Type B pancreatic cell (in vitro differentiated cells): ENCODE measurements around the gene SLTM. TPM values are rescaled to one million over a fixed set of nuclear protein-coding genes. Genes with fewer than 3 reads are reported as not detected.
"Not testable (repeated sequence)": the region's sequence is repeated elsewhere in the genome, so short reads cannot be mapped to it uniquely, and the experiment has no call there.

Experiments
- DNase-seq: peaks from one replicate; pipeline ENCODE4 v3.0.0; 2021; ENCODE audit warnings: mixed read lengths; ENCODE audit not compliant: unreplicated experiment; ENCODE audit errors: extremely low spot score
- H3K27ac Mint-ChIP-seq: 2 replicates; pipeline ENCODE4 v1.8.0; 2021; ENCODE audit warnings: mild to moderate bottlenecking, mixed read lengths
- H3K27me3 Mint-ChIP-seq: 2 replicates; pipeline ENCODE4 v1.8.0; 2021; ENCODE audit warnings: mixed read lengths
- H3K36me3 Mint-ChIP-seq: 2 replicates; pipeline ENCODE4 v1.8.0; 2021; ENCODE audit warnings: mixed read lengths
- H3K4me1 Mint-ChIP-seq: one replicate; pipeline ENCODE4 v1.8.0; 2021; ENCODE audit warnings: mixed read lengths; ENCODE audit not compliant: unreplicated experiment
- H3K4me3 Mint-ChIP-seq: 2 replicates; pipeline ENCODE4 v1.8.0; 2021; ENCODE audit warnings: mild to moderate bottlenecking, mixed read lengths
- H3K9me3 Mint-ChIP-seq: 2 replicates; pipeline ENCODE4 v1.8.0; 2021; ENCODE audit warnings: mixed read lengths
- CTCF ChIP-seq: fragments of 200-600 bp; sonication (generic); conservative IDR thresholded peaks from 2 replicates; pipeline ENCODE4 v1.5.0; 2021; ENCODE audit warnings: antibody characterized with exemption, mild to moderate bottlenecking
- total RNA-seq: library from RNA; stranded (reverse); gene quantifications from 2 replicates; pipeline ENCODE4 v1.2.1, GENCODE V29; 2021; ENCODE audit warnings: low replicate concordance

The SLTM gene
- total RNA-seq, 1 donor from 2014 or later, result 103 TPM

GRCh38 chr15:58870451-58870850 is 63.0 kb downstream of the SLTM start:
- Mint-ChIP-seq H3K27ac (no peak overlapping the region), H3K36me3 (peaks cover 3% of the 10 kb centered on the region), H3K9me3 (no peaks in the 10 kb centered on the region), H3K4me1 (no peaks in the 10 kb centered on the region), H3K27me3 (no peaks in the 10 kb centered on the region), H3K4me3 (no peak overlapping the region)
- no peak for TF ChIP-seq CTCF
- DNase-seq, result no peak

DNA sequence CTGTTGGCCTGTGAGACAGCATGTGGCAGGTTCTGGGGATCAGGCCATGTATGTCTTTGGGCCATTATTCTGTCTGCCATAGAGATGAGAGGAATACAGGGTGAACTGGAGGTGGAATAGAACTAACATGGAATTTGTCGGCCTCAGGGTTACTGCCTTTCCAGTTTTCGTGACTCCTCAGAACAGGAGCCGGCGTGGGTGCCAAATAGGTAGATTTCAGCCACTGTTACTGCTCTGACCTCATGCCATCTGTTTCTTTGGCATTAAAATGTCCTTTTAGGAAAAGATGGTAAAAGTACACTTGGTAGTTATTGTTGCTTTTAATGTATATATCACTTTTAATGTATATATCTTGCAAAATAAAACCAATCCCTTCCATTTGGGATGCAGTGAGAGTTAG is 65.6 kb downstream of the SLTM start:
- Mint-ChIP-seq H3K4me3 (no peak overlapping the region), H3K4me1 (peaks cover 5% of the 10 kb centered on the region), H3K27me3 (peaks cover 4% of the 10 kb centered on the region), H3K27ac (peak overlapping the region; percentile 18), H3K9me3 (no peaks in the 10 kb centered on the region), H3K36me3 (peaks cover 3% of the 10 kb centered on the region)
- TF ChIP-seq CTCF, result no peak
- DNase-seq, result no peak

DNA sequence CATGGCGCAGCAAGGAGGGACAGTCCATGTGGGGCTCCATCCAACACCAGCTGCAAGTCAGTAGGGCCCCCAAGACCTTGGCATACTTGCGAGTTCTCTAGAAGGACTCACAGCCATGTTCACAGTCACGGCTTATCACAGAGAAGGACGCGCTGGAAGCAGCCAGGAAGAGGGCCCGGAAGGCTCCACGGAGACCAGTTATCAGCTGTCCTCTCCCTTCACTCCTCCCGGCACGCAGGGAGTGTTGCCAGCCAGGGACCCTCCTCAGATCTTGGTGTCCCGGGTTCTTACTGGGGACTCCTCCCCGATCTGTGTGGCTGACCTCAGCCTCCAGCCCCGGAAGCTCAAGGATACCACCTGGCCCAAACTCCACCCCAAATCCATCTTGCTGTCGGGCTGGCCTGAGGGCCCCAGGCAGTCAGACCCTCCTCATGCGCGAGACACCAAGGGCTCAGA is 68.0 kb downstream of the SLTM start:
- no peaks in the 10 kb centered on the region for H3K9me3 Mint-ChIP-seq
- peaks cover 4% of the 10 kb centered on the region for H3K27me3 Mint-ChIP-seq
- TF ChIP-seq CTCF, result no peak
- DNase-seq, result no peak
- peaks cover 3% of the 10 kb centered on the region for H3K36me3 Mint-ChIP-seq
- H3K4me3 Mint-ChIP-seq, result no peak overlapping the region
- H3K4me1 Mint-ChIP-seq, result peaks cover 11% of the 10 kb centered on the region
- no peak overlapping the region for H3K27ac Mint-ChIP-seq

DNA sequence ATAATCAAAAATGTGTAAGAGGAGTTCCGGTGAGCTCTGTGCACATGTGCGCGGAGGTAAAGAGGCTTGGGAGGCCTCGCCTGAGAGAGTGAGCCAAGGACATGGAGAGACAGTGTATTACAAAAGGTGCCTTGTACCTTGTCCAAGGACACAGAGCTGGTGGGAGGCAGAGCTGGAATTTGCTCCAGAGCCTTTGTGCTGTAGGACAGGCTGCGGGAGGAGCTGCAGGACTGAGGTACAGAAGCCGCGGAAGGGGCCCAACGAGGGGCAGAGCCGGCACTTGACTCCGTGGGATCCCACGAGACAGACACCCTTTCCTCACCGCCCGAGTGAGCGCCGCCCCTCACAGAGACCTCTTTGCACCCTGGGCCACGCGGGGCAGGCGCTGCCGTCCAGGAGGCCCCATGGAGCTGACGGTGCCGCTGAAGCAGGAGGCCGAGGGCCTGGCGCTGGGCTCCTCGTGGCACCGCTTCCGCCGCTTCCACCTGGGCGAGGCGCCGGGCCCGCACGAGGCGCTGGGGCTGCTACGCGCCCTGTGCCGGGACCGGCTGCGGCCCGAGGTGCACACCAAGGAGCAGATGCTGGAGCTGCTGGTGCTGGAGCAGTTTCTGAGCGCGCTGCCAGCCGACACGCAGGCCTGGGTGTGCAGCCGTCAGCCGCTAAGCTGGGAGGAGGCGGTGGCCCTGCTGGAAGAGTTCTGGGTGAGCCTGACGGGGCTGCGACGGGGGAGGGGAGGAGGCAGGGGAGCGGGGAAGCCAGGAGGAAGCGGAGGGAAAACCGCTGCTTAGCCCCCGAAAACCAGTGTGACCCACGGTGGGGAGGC is 68.7 kb downstream of the SLTM start:
- DNase-seq, result no peak
- peak overlapping the region; percentile 8 for H3K27ac Mint-ChIP-seq

DNA sequence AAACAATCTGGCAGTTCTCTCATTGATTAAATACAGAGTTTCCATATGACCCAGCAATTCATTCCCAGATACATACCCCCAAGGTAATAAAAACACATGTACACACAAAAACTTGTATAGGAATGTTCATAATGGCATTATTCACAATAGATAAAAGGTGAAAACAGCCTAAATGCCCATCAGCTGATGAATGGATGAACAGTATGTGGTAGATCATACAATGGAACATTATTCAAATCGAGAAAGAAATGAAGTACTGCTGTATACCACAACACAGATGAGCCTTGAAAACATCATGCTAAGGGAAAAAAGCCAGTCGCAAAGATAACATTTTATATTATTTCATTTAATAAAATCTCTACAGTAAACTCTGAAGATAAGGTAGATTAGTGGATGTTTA is 71.2 kb downstream of the SLTM start:
- DNase-seq, result no peak
- Mint-ChIP-seq H3K4me3 (no peak overlapping the region), H3K4me1 (peaks cover 11% of the 10 kb centered on the region), H3K27me3 (peaks cover 4% of the 10 kb centered on the region), H3K9me3 (no peaks in the 10 kb centered on the region), H3K27ac (no peak overlapping the region), H3K36me3 (no peaks in the 10 kb centered on the region)
- TF ChIP-seq CTCF, result no peak

More for the DNA sequence above, 68.7 kb downstream of the SLTM start:
- TF ChIP-seq CTCF, result no peak
- Mint-ChIP-seq H3K9me3 (no peaks in the 10 kb centered on the region), H3K27me3 (peaks cover 4% of the 10 kb centered on the region), H3K4me3 (peak overlapping the region; percentile 26), H3K36me3 (peaks cover 3% of the 10 kb centered on the region), H3K4me1 (peaks cover 11% of the 10 kb centered on the region)

DNA sequence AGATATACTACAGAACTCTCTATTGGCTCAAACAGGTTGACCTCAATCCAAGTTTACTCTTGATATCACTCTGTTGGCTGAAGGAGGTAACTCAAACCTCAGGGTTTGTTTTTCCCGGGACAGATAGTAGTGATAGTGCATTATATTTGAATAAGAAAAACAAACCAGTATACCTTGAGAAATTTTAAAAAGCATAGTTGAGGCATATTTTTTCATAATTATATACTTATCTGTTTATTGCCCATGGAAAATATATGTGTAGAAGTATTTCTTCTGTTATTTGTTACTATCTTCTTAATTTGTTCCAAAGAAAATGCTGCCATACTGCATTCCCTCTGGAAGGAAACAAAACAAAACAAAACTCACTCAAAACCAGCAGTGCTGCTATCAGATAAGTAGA is 76.9 kb downstream of the SLTM start:
- not testable (repeated sequence) for DNase-seq, H3K9me3 Mint-ChIP-seq, H3K36me3 Mint-ChIP-seq, H3K27me3 Mint-ChIP-seq, H3K4me3 Mint-ChIP-seq, H3K4me1 Mint-ChIP-seq, H3K27ac Mint-ChIP-seq
